Choroid plexus epithelial cell (primary cell): ENCODE data around the gene STXBP5.

ENCODE experiments used
- DNase-seq: peaks from one replicate; pipeline ENCODE4 v3.0.0-alpha.2; 2010; ENCODE audit warnings: low read depth
- H3K4me3 ChIP-seq: 2 replicates; pipeline ENCODE4 v1.5.1; 2011; ENCODE audit warnings: low read depth, mild to moderate bottlenecking, control low read depth, low read length, moderate library complexity
- CTCF ChIP-seq: conservative IDR thresholded peaks from 2 replicates; pipeline ENCODE4 v1.5.1; 2011; ENCODE audit warnings: low read depth, mild to moderate bottlenecking, control low read depth, inconsistent platforms, low read length, moderate library complexity

The STXBP5 gene

GRCh38 chr6:147223736-147224135 is 19.5 kb downstream of the STXBP5 start:
- no peak for DNase-seq
- no peak for TF ChIP-seq CTCF
- H3K4me3 ChIP-seq = no peak overlapping the region

GRCh38 chr6:147226163-147226724 is 22.0 kb downstream of the STXBP5 start:
- no peak overlapping the region for H3K4me3 ChIP-seq
- no peak for DNase-seq
- TF ChIP-seq CTCF = no peak

GRCh38 chr6:147226877-147227276 is 22.7 kb downstream of the STXBP5 start:
- no peak overlapping the region for H3K4me3 ChIP-seq
- TF ChIP-seq CTCF = no peak

GRCh38 chr6:147227770-147228320 is 23.6 kb downstream of the STXBP5 start:
- TF ChIP-seq CTCF = no peak
- H3K4me3 ChIP-seq = no peak overlapping the region
- no peak for DNase-seq

More at GRCh38 chr6:147226877-147227276, 22.7 kb downstream of the STXBP5 start:
- no peak for DNase-seq

- no peak for TF ChIP-seq CTCF
- DNase-seq = no peak
- H3K4me3 ChIP-seq = no peak overlapping the region
Measured at GRCh38 chr6:147231589-147231988, 27.4 kb downstream of the STXBP5 start.

GRCh38 chr6:147234685-147235084 is 30.5 kb downstream of the STXBP5 start:
- no peak for DNase-seq
- H3K4me3 ChIP-seq = no peak overlapping the region
- no peak for TF ChIP-seq CTCF

GRCh38 chr6:147238164-147238563 is 33.9 kb downstream of the STXBP5 start:
- no peak for DNase-seq
- TF ChIP-seq CTCF = no peak
- H3K4me3 ChIP-seq = no peak overlapping the region
